Activated T-cell treated with anti-CD3 and anti-CD28 coated beads for 48 hours (primary cell): Measurements from ENCODE around the gene ICE1.

ENCODE experiments used
- DNase-seq: peaks from one replicate; pipeline ENCODE4 v3.0.0-alpha.2; 2020; ENCODE audit warnings: low read depth

The ICE1 gene

GRCh38 chr5:5537426-5537825 lies 114.9 kb downstream of the ICE1 start:
- no peak for DNase-seq

- no peak for DNase-seq
Observed at GRCh38 chr5:5539590-5539989, 117.1 kb downstream of the ICE1 start.
